HEK293 (cell line): ENCODE results near the gene TTC24.

Experiments used
- KLF8 ChIP-seq: fragments of 450-650 bp; formaldehyde crosslinking; IDR thresholded peaks from 2 replicates; pipeline ENCODE4 v1.5.1; 2016; ENCODE audit warnings: missing biosample characterization, missing genetic modification characterization
- TF ChIP-seq, protein P1 (sequence below): fragments of 450-650 bp; formaldehyde crosslinking; IDR thresholded peaks from 2 replicates; pipeline ENCODE4 v1.5.1; 2016; ENCODE audit warnings: missing biosample characterization, missing genetic modification characterization

GRCh38 chr1:156608981-156609380, 29.5 kb downstream of the TTC24 start:
- TF ChIP-seq, protein P1, sequence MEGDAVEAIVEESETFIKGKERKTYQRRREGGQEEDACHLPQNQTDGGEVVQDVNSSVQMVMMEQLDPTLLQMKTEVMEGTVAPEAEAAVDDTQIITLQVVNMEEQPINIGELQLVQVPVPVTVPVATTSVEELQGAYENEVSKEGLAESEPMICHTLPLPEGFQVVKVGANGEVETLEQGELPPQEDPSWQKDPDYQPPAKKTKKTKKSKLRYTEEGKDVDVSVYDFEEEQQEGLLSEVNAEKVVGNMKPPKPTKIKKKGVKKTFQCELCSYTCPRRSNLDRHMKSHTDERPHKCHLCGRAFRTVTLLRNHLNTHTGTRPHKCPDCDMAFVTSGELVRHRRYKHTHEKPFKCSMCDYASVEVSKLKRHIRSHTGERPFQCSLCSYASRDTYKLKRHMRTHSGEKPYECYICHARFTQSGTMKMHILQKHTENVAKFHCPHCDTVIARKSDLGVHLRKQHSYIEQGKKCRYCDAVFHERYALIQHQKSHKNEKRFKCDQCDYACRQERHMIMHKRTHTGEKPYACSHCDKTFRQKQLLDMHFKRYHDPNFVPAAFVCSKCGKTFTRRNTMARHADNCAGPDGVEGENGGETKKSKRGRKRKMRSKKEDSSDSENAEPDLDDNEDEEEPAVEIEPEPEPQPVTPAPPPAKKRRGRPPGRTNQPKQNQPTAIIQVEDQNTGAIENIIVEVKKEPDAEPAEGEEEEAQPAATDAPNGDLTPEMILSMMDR (tag by site-specific recombination), result peak; percentile 16; the same call in 1 of the 2 replicates
- no peak for TF ChIP-seq KLF8 (tag by site-specific recombination)
